OCI-LY1 (cell line): ENCODE data around the gene STAT3.

Experiments
- H2AFZ ChIP-seq: fragments of 200-600 bp; sonication (generic), shearing (Covaris generic); 2 replicates; pipeline ENCODE4 v1.6.0; 2014; ENCODE audit warnings: antibody characterized with exemption, mild to moderate bottlenecking, low read length
- H3F3A ChIP-seq: fragments of 200-600 bp; sonication (generic), shearing (Covaris generic); 2 replicates; pipeline ENCODE4 v1.6.0; 2014; ENCODE audit warnings: mild to moderate bottlenecking, antibody characterized with exemption, low read length, moderate library complexity; ENCODE audit not compliant: insufficient read depth
- H3K27ac ChIP-seq: fragments of 200-600 bp; sonication (generic); 2 replicates; pipeline ENCODE4 v1.5.1; 2014; ENCODE audit warnings: low read length, mixed run types, mild to moderate bottlenecking, low read depth; ENCODE audit not compliant: poor library complexity, severe bottlenecking
- H3K27me3 ChIP-seq: fragments of 200-600 bp; sonication (generic); 2 replicates; pipeline ENCODE4 v1.6.0; 2014; ENCODE audit warnings: antibody characterized with exemption, mild to moderate bottlenecking, low read length, moderate library complexity; ENCODE audit not compliant: insufficient read depth
- H3K36me3 ChIP-seq: fragments of 200-600 bp; sonication (generic); 2 replicates; pipeline ENCODE4 v1.6.1; 2014; ENCODE audit warnings: mild to moderate bottlenecking, antibody characterized with exemption, low read length, moderate library complexity, mixed read lengths; ENCODE audit not compliant: insufficient read depth
- H3K4me1 ChIP-seq: fragments of 200-600 bp; sonication (generic); 2 replicates; pipeline ENCODE4 v1.5.1; 2014; ENCODE audit warnings: mild to moderate bottlenecking, low read length, moderate library complexity; ENCODE audit not compliant: insufficient read depth, severe bottlenecking
- H3K4me2 ChIP-seq: fragments of 200-600 bp; sonication (generic), shearing (Covaris generic); 2 replicates; pipeline ENCODE4 v1.6.1; 2014; ENCODE audit warnings: low read length
- H3K4me3 ChIP-seq: fragments of 200-600 bp; sonication (generic); 2 replicates; pipeline ENCODE4 v1.5.1; 2014; ENCODE audit warnings: low read length, low read depth, mild to moderate bottlenecking, mixed read lengths; ENCODE audit not compliant: poor library complexity, severe bottlenecking
- H3K79me2 ChIP-seq: fragments of 200-600 bp; shearing (Covaris generic); 2 replicates; pipeline ENCODE4 v1.6.1; 2016; ENCODE audit warnings: mixed run types, low read length, mixed read lengths; ENCODE audit not compliant: insufficient read depth
- H3K9ac ChIP-seq: fragments of 200-600 bp; sonication (generic), shearing (Covaris generic); 2 replicates; pipeline ENCODE4 v1.6.1; 2014; ENCODE audit warnings: mild to moderate bottlenecking, low read length, mixed read lengths
- H3K9me2 ChIP-seq: fragments of 200-600 bp; sonication (generic), shearing (Covaris generic); 2 replicates; pipeline ENCODE4 v1.6.1; 2014; ENCODE audit warnings: low read depth, mild to moderate bottlenecking, low read length, mixed read lengths
- H3K9me3 ChIP-seq: fragments of 200-600 bp; shearing (Covaris generic); 2 replicates; pipeline ENCODE4 v1.6.1; 2014; ENCODE audit warnings: low read length, mixed read lengths
- H4K20me1 ChIP-seq: fragments of 200-600 bp; sonication (generic), shearing (Covaris generic); 2 replicates; pipeline ENCODE4 v1.6.0; 2016; ENCODE audit warnings: mild to moderate bottlenecking, low read length; ENCODE audit not compliant: insufficient read depth
- EZH2 ChIP-seq: fragments of 200-600 bp; sonication (generic), shearing (Covaris generic); IDR thresholded peaks from 2 replicates; pipeline ENCODE4 v1.8.0; 2017; ENCODE audit warnings: borderline replicate concordance, mixed run types, mild to moderate bottlenecking, antibody characterized with exemption, low read length, moderate library complexity, mixed read lengths
- TF ChIP-seq, protein P1 (sequence below): fragments of 200-600 bp; sonication (generic), shearing (Covaris generic); IDR thresholded peaks from 2 replicates; pipeline ENCODE4 v1.5.1; 2017; ENCODE audit warnings: mild to moderate bottlenecking, antibody characterized with exemption, low read length, moderate library complexity, mixed read lengths

STAT3 gene

DNA sequence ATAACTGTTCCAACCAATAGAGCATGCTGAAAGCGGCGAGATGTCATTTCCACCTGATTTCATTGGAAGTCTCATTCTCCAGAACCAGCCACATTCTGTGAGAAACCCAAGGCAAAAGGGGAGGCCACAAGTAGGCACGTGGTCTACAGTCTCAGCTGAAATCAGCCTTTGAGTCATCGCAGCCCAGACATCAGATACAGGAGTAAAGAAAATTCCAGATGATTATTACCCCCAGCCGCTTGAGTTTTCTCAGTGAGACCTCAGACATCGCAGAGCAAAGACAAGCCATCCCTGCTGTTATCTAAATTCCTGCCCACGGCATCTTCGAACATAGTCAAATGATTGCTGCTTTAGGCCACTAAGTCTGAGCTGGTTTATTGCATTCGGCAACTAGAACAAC is 23.1 kb downstream of the STAT3 start:
- H3K4me1 ChIP-seq: no peaks in the 10 kb centered on the region

DNA sequence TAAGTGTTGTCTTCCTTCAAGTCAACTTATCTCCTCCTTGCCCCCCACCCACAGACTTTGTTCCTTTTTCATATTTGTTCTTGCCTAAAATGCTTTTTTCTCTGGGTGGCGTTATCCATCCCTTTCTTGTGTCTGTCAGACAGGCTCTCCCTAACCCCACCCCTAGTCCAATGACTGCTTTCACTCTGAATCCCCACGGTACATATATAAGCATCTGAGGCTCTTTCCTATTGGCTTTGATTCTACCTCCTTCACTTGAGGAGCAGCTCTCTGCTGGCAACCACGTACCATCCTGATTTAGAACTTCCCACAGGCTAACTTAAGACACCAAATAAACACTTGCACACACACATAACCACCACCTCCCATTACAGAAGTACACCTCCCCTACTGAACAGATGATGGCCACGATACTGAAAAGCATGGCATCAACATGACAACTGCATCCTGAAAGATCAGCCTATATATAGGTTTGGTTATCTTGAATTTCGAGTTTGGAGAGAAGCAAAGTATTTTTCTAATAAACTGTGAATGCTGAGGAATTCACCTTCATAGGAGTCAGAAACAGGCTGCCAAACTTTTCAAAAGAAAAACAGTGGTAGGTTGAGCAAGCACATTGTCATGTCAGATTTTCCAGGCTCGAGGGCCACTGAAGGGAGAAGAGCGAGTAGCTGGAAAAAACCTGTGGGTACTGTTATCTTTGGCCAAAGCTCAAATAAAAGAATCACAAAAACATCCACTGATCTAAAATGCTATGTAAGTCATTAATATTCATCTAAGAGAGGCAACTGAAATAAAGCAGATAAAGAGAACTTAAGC is 24.3 kb downstream of the STAT3 start:
- no peak overlapping the region for H3K4me2 ChIP-seq
- no peak overlapping the region for H3K4me3 ChIP-seq
- TF ChIP-seq, protein P1, sequence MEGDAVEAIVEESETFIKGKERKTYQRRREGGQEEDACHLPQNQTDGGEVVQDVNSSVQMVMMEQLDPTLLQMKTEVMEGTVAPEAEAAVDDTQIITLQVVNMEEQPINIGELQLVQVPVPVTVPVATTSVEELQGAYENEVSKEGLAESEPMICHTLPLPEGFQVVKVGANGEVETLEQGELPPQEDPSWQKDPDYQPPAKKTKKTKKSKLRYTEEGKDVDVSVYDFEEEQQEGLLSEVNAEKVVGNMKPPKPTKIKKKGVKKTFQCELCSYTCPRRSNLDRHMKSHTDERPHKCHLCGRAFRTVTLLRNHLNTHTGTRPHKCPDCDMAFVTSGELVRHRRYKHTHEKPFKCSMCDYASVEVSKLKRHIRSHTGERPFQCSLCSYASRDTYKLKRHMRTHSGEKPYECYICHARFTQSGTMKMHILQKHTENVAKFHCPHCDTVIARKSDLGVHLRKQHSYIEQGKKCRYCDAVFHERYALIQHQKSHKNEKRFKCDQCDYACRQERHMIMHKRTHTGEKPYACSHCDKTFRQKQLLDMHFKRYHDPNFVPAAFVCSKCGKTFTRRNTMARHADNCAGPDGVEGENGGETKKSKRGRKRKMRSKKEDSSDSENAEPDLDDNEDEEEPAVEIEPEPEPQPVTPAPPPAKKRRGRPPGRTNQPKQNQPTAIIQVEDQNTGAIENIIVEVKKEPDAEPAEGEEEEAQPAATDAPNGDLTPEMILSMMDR: no peak
- TF ChIP-seq EZH2: no peak
- H3K9me3 ChIP-seq: no peaks in the 10 kb centered on the region
- no peak overlapping the region for H3K27ac ChIP-seq
- H3K9me2 ChIP-seq: no peaks in the 10 kb centered on the region
- H3K36me3 ChIP-seq: no peaks in the 10 kb centered on the region
- H4K20me1 ChIP-seq: no peaks in the 10 kb centered on the region
- no peaks in the 10 kb centered on the region for H3F3A ChIP-seq
- no peaks in the 10 kb centered on the region for H3K4me1 ChIP-seq
- H2AFZ ChIP-seq: no peak overlapping the region
- H3K9ac ChIP-seq: no peak overlapping the region
- H3K79me2 ChIP-seq: no peaks in the 10 kb centered on the region
- H3K27me3 ChIP-seq: no peaks in the 10 kb centered on the region; the same call in 1 of the 2 replicates

More for the DNA sequence above, 23.1 kb downstream of the STAT3 start:
- Histone ChIP-seq H2AFZ (no peak overlapping the region), H3K27me3 (no peaks in the 10 kb centered on the region; the same call in 1 of the 2 replicates), H3K9me3 (no peaks in the 10 kb centered on the region), H3K27ac (no peak overlapping the region), H3K9me2 (no peaks in the 10 kb centered on the region), H3K36me3 (no peaks in the 10 kb centered on the region), H3K9ac (no peak overlapping the region), H3K4me3 (no peak overlapping the region), H3K4me2 (no peak overlapping the region), H3K79me2 (no peaks in the 10 kb centered on the region), H4K20me1 (no peaks in the 10 kb centered on the region), H3F3A (no peaks in the 10 kb centered on the region)
- TF ChIP-seq, protein P1: no peak
- TF ChIP-seq EZH2: no peak

DNA sequence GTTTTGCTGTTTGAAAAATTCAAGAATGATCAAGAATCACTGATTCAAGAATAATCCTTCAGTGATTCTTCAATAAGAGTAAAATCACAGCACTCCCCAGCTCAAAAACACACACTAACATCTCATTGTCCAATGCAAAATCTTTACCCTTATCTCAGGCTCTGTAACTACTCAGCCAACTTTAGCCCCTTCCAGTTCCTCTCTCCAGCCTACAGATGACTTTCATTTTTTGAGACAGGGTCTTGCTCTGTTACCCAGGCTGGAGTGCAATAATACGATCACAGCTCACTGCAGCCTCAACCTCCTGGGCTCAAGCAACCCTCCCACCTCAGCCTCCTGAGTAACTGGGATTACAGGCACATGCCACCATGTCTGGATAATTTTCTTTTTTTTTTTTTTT is 25.0 kb downstream of the STAT3 start:
- no peaks in the 10 kb centered on the region for H3K79me2 ChIP-seq
- no peaks in the 10 kb centered on the region for H3K9me3 ChIP-seq
- H3K27me3 ChIP-seq: no peaks in the 10 kb centered on the region; the same call in 1 of the 2 replicates
- no peaks in the 10 kb centered on the region for H4K20me1 ChIP-seq
- no peaks in the 10 kb centered on the region for H3K4me1 ChIP-seq
- H3F3A ChIP-seq: no peaks in the 10 kb centered on the region
- H3K4me3 ChIP-seq: no peak overlapping the region
- H3K9ac ChIP-seq: no peak overlapping the region
- H3K4me2 ChIP-seq: no peak overlapping the region
- TF ChIP-seq EZH2: no peak
- TF ChIP-seq, protein P1: no peak
- no peaks in the 10 kb centered on the region for H3K9me2 ChIP-seq
- no peak overlapping the region for H2AFZ ChIP-seq
- H3K36me3 ChIP-seq: no peaks in the 10 kb centered on the region
- no peak overlapping the region for H3K27ac ChIP-seq
